Endothelial cell of hepatic sinusoid (primary cell): Measurements from ENCODE around the gene SMIM36.
"Not testable (repeated sequence)": the region's sequence is repeated elsewhere in the genome, so short reads cannot be mapped to it uniquely, and the experiment has no call there.

ENCODE experiments used
- in situ Hi-C: cut with HindIII; loops from 2 replicates; pipeline ENCODE4 v1.10.0; 2017; ENCODE audit warnings: low sequenced_read_pairs

The SMIM36 gene

DNA sequence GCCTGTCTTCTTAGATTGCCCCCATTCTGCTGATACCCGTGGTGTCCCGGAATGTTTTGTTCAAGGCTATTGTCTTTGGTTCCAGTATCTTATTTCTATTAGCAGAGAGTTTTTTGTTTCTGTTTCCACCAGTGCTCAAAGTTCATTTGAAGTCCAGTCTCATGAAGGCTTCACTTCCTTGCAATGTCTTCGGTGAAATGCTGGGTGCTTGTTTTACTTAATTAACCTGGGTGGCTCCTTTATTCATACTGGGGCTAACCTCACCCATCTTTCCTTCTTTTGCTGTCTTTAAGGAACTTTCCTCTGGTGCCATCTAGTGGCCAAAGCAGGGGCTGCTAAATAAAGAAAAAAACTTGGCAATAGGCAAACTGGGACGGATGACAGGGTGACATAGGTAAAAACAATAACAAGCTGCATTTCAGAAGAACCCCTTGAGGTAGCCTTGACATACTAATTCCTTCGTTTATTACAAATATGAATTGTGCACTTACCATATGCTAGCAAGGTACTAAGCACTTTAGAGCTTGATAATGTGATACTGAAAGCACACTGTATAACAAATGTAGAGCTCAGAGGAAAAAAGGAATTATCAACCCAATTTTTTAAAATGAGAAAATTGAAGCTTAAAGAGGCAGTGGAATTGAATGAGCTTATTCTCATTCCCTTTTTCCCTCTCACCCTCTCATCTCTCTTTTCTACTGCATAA lies 2.8 kb upstream of the SMIM36 start:
- in situ Hi-C loops, result loop anchor here (5.0 kb wide), 3 partner anchors 37 to 157 kb away; no protein-coding TSS in a partner anchor

GRCh38 chr17:55507669-55508068 lies 3.6 kb downstream of the SMIM36 start:
- in situ Hi-C loops, result not testable (repeated sequence)

DNA sequence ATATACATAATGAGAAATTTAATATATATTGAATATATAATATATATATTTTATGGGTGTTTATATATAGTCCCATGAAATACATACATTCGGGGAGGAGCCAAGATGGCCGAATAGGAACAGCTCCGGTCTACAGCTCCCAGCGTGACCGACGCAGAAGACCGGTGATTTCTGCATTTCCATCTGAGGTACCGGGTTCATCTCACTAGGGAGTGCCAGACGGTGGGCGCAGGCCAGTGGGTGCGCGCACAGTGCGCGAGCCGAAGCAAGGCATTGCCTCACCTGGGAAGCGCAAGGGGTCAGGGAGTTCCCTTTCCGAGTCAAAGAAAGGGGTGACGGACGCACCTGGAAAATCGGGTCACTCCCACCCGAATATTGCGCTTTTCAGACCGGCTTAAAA lies 9.6 kb downstream of the SMIM36 start:
- in situ Hi-C loops, result not testable (repeated sequence)

- in situ Hi-C loops, result no loop called here
Measured at GRCh38 chr17:55500103-55500502, 11.1 kb downstream of the SMIM36 start.

GRCh38 chr17:55496094-55496881 lies 15.0 kb downstream of the SMIM36 start:
- in situ Hi-C loops, result no loop called here

GRCh38 chr17:55495239-55495638 lies 16.0 kb downstream of the SMIM36 start:
- in situ Hi-C loops, result no loop called here

GRCh38 chr17:55492781-55493341 lies 18.4 kb downstream of the SMIM36 start:
- in situ Hi-C loops, result no loop called here

- in situ Hi-C loops, result no loop called here
Measured at GRCh38 chr17:55490376-55490775, 20.9 kb downstream of the SMIM36 start.

- in situ Hi-C loops, result no loop called here
Measured at GRCh38 chr17:55487695-55488432, 23.4 kb downstream of the SMIM36 start.

DNA sequence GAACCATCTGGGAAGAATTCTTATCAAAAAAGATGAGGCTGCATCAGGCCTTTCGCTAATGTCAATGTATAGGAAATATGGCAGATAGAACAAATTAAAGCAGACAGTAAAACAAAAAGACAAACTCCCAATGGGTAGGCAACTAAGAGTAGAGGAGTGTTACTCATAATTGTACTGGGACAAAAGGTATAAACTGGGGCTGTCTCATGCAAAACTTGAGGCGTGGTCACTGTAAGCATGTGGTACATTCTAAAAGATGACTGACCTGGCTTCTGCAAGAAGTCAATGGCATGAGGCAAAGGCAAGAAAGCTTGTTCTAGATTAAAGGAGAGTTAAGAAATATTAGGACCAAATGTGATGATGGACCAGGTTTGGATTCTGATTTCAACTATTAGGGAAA lies 26.7 kb downstream of the SMIM36 start:
- in situ Hi-C loops, result loop anchor here (5.0 kb wide), 1 partner anchor 37 kb away; no protein-coding TSS in a partner anchor

DNA sequence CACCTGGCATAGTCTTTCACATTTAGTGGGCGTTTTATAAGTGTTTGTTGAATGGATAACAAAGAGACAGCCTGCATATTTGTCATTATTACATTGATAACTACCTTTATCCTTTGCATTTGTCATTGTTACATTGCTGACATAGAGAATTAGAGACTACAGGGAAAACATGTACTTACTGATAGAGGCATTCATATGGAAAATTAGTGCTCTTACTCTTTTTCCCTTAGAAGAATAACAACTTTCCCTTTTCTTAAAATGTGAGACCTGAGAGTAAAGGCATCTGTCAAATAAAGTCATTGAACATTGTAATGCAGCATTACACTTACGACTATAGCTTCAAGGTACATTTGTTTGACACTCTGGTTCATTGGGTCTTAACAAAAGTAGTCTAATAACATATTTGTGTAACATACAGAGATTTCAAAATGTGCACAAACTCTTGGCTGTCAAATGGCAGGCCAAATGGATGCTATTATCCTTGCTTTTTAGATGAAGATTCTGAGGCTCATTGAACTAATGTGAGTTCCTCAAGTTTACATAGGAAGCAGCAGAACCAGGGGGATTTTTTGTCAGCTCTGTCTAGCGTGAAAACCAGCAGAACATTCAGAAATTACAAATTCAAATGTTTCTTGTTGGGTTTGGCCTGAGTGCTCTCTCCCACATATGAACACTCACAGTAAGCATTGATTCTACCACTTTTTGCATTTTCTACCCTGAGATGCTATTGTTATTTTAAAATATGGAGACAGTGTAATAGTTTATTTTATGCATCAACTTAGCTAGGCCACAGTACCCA lies 28.5 kb downstream of the SMIM36 start:
- in situ Hi-C loops, result loop anchor here (5.0 kb wide), 1 partner anchor 35 kb away; no protein-coding TSS in a partner anchor

DNA sequence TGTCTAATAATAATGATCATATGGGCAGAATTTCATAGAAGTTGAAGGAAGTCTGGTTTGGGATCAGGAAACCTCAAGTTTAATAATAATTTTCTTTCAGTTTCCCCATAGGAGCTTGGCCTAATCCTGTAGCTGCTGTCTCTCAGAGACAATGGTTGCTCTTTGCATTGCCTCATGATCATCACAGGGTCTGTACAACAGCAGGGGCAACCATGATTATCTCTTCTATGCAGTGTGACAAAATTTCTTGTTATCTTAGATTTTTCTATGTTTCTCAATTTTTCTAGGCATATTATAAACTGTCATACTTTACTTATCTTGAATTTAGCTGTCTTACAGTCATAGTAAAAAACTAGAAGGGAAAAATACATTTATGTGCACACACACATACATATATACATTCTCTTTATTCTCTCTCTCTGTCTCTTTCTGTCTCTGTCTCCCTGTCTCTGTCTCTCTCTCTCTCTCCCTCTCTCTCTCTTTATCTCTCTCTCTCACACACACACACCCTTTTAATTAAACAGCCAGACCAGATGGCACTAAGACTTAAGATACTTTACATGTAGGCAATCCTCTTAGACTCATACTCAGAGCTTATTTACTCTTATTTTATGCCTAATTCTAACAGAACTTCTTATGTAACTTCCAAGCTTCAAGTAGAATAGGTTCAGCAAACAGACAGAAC lies 30.5 kb downstream of the SMIM36 start:
- in situ Hi-C loops, result loop anchor here (5.0 kb wide), 1 partner anchor 33 kb away; no protein-coding TSS in a partner anchor

DNA sequence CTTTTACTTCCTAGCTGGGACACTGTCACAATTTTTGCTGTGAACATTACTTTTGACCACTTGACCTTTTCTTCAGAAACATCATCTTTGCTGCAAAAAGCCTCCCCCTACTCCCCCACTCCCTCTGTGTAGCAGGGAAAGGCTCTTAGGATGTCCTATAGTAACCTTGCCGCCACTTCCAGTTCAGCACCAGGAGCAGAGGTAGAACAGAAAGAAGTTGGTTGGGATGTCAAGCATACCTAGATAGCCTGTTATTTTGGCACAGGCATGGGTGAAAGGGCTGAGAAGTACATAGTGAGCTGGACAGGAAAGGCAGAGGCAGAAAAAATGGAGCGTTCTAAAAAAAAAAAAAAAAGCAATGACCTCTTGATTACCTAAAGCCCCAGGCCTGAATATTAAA lies 31.3 kb downstream of the SMIM36 start:
- in situ Hi-C loops, result loop anchor here (5.0 kb wide), 2 partner anchors 32 to 33 kb away; partner anchors contain the start of gene SMIM36

DNA sequence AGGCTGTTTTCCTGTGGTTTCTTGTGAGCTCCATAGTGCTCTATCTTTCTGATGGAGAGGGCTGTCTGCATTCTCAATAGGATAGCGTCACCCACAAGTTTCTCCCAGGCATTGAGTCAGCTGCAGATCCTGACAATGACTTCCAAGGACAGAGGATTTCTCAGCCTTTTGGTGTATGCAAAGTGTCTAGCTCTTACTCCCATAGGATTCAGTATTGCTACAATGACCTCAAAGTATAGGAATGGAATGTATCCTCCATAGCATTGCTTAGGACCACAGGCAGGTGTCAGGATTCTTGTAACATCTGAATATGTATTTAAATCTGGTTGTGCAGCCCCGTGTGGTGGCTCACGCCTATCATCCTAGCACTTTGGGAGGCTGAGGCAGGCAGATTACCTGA lies 32.3 kb downstream of the SMIM36 start:
- in situ Hi-C loops, result loop anchor here (5.0 kb wide), 1 partner anchor 33 kb away; the partner anchor contains the start of gene SMIM36

- in situ Hi-C loops, result no loop called here
Measured at GRCh38 chr17:55466671-55467070, 44.6 kb downstream of the SMIM36 start.

DNA sequence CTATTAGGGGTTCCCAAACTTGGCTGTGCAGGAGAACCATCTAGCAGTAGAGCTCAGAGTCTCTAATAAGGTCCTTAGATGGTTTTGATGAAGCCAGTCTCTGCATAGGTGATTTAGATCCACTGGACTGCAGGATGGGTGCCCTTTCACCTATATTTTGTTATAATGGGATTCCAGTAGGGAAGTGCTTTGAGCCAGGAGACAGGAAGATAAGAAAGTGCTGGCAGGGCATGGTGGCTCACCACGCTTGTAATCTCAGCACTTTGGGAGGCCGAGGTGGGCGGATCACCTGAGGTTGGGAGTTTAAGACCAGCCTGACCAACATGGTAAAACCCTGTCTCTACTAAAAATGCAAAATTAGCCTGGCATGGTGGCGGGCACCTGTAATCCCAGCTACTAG lies 45.5 kb downstream of the SMIM36 start:
- in situ Hi-C loops, result not testable (repeated sequence)

DNA sequence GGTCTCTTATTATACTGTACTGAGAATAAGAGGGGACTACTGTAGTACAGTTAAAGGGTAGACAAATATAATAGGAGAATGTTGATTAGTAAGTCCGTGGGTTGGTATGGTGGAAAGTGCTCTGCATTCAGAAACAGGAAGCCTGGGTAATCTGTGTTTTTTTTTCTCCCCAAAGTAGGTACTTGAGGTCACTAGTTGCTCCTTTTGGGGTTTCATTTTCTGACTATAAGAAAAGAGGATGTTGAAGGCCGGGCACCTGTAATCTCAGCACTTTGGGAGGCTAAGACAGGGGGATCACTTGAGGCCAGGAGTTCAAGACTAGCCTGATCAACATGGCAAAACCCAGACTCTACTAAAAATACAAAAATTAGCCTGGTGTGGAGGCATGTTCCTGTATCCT lies 47.7 kb downstream of the SMIM36 start:
- in situ Hi-C loops, result no loop called here

- in situ Hi-C loops, result no loop called here
Measured at GRCh38 chr17:55462711-55463110, 48.5 kb downstream of the SMIM36 start.

- in situ Hi-C loops, result no loop called here
Measured at GRCh38 chr17:55462234-55462633, 49.0 kb downstream of the SMIM36 start.
